Endothelial cell of umbilical vein (primary cell): ENCODE data around the gene TYSND1.

Source experiments
- POLR2AphosphoS5 ChIP-seq: IDR thresholded peaks from 2 replicates; pipeline ENCODE4 v1.6.1; 2012; ENCODE audit warnings: low read depth, mild to moderate bottlenecking, control low read depth, low read length, moderate library complexity; ENCODE audit not compliant: insufficient read depth
- TF ChIP-seq, protein P1 (sequence below), 2 donors: IDR thresholded peaks; 1 replicate in 1 of 2; 2 replicates in 1 of 2; pipeline ENCODE4 v1.5.1; 2011; ENCODE audit warnings: low read length in 2 of 2, mild to moderate bottlenecking in 2 of 2, moderate library complexity in 2 of 2, control low read depth in 1 of 2, inconsistent platforms in 1 of 2, low read depth in 1 of 2; ENCODE audit not compliant: insufficient read depth in 1 of 2; ENCODE audit errors: extremely low read depth in 1 of 2

- TF ChIP-seq, protein P1, sequence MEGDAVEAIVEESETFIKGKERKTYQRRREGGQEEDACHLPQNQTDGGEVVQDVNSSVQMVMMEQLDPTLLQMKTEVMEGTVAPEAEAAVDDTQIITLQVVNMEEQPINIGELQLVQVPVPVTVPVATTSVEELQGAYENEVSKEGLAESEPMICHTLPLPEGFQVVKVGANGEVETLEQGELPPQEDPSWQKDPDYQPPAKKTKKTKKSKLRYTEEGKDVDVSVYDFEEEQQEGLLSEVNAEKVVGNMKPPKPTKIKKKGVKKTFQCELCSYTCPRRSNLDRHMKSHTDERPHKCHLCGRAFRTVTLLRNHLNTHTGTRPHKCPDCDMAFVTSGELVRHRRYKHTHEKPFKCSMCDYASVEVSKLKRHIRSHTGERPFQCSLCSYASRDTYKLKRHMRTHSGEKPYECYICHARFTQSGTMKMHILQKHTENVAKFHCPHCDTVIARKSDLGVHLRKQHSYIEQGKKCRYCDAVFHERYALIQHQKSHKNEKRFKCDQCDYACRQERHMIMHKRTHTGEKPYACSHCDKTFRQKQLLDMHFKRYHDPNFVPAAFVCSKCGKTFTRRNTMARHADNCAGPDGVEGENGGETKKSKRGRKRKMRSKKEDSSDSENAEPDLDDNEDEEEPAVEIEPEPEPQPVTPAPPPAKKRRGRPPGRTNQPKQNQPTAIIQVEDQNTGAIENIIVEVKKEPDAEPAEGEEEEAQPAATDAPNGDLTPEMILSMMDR (IDR thresholded peaks at IDR 0.05; ENCODE audit: extremely low read depth in 1 of 2, insufficient read depth in 1 of 2, low read depth in 1 of 2, low read length in 2 of 2): no peak
- no peak for TF ChIP-seq POLR2AphosphoS5
These were observed 50.3 kb downstream of the TYSND1 start for GRCh38 chr10:70096016-70096704.
